Stimulated activated CD8-positive, alpha-beta memory T cell treated with anti-CD3 and anti-CD28 coated beads, Interleukin-7, amount 100 ng/mL, for 48 hours (primary cell): Measurements from ENCODE around the gene COX6A2.
A peak's percentile ranks its signal among the peaks of the same experiment; 100 is the strongest.

ENCODE experiments used
- DNase-seq, 2 donors: peaks; one replicate each; pipeline ENCODE4 v3.0.0-alpha.2; 2020; ENCODE audit warnings: low read depth in 1 of 2; ENCODE audit errors: extremely low read depth in 1 of 2

The COX6A2 gene

DNA sequence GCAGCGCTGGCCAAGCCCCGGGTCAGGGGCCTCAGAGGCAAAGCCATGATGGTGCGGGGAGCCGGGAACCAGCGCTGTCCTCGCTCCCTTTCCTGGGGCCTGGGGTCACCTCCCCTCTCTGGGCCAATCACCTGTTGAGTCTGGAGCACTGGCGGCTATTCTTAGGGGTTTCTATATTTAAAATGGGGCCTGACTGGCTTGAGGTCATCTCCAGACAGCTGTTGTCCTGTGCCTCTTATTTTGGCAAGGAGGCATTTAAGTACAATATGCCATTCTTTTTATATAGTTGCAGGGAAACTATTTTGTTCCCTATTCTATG, at the start of gene COX6A2:
COX6A2 (minus strand) TSS at position 82 of the 319 bp plus-strand sequence; CDS start at position 47, 35 bp downstream.
- DNase-seq, result no peak

DNA sequence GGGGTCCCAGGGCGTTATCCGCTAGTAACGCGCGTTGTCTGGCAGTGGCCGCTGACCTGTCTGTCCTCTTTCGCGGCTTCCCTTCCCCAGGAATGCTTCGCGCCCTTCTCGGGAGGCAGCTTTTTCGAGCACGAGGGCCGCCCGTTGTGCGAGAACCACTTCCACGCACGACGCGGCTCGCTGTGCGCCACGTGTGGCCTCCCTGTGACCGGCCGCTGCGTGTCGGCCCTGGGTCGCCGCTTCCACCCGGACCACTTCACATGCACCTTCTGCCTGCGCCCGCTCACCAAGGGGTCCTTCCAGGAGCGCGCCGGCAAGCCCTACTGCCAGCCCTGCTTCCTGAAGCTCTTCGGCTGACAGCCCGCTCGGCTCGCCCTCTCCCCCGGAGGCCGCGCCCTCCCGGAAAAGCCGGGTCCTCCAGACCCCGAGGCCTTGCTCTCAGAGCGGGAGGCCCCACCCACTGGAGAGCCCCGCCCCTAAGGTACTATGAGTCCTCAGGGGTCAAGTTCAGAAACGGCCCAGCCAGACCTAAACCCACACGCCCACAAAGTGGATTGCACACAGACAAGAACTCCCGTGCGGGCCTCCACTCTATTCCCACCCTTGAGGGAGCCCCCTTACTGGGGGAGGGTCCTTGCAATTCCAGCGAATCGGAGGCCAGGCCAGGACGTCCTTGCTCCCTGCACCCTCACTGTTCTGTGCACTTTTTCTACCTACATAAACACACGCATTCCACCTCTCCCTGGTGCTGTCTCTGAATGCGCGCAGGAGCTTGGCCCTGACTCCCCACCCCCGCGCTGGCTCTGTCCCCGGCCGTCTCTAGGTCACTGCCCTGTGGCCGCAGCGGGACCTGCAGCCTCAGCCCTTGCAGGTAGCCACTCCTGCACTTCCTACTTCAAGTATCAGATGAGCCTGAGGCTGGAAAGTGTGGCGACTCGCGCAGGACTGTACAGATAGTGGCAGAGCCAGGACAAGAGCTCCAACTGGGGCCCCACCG, 49.4 kb upstream of the COX6A2 start:
- DNase-seq, result peak in 1 of 2 donors; percentile 37

DNA sequence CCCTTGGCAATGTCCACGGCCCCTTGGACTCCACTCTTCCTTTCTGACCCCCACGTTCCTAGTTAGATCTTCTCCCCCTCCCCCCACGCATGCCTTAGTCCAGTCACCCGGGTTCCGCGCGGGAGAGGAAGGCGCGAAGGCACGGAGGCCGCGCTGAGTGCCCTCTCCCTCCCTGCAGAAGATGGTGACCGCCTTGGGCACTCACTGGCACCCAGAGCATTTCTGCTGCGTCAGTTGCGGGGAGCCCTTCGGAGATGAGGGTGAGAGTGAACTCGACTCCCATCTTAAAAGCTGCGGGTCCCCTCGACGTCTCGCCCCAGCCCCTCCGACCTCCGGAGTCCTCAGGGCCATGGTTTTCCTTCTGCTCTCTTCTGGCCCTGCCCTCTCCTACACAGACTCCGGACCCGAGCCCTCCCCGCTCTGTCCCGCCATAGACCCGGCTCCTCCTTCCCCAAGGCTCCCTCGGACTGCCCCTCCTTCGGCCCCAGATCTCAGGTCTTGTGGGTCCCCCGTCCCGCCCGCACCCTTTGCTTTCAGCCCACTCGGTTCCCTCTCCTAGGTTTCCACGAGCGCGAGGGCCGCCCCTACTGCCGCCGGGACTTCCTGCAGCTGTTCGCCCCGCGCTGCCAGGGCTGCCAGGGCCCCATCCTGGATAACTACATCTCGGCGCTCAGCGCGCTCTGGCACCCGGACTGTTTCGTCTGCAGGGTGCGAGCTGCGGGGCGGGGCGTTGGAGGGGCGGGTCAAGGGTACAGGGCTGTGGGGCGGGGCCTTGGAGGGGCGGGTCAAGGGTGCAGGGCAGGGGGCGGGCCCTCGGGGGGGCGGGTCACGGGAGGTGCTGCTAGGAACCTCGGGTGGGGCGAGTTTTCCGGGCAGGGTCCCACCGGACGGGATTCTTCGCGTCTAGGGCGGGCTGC, 48.4 kb upstream of the COX6A2 start:
- peak; percentile 44 to 83 for DNase-seq

GRCh38 chr16:31475946-31476302, 47.8 kb upstream of the COX6A2 start:
- no peak for DNase-seq

GRCh38 chr16:31474773-31475738, 46.9 kb upstream of the COX6A2 start:
- no peak for DNase-seq

DNA sequence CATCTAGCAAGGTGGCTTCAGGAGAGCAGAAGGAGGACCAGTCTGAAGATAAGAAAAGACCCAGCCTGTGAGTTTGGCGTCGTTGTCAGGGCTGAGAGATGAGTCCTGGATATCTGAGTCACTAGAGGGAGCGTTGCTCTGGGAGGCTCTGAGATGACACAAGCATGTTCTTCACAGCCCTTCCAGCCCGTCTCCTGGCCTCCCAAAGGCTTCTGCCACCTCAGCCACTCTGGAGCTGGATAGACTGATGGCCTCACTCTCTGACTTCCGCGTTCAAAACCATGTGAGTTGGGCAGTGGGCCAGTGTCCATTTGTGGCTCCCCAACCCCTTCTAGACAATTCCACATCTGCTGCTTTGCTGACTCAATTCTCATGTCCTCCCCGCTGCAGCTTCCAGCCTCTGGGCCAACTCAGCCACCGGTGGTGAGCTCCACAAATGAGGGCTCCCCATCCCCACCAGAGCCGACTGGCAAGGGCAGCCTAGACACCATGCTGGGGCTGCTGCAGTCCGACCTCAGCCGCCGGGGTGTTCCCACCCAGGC, 46.1 kb upstream of the COX6A2 start:
- DNase-seq, result no peak

DNA sequence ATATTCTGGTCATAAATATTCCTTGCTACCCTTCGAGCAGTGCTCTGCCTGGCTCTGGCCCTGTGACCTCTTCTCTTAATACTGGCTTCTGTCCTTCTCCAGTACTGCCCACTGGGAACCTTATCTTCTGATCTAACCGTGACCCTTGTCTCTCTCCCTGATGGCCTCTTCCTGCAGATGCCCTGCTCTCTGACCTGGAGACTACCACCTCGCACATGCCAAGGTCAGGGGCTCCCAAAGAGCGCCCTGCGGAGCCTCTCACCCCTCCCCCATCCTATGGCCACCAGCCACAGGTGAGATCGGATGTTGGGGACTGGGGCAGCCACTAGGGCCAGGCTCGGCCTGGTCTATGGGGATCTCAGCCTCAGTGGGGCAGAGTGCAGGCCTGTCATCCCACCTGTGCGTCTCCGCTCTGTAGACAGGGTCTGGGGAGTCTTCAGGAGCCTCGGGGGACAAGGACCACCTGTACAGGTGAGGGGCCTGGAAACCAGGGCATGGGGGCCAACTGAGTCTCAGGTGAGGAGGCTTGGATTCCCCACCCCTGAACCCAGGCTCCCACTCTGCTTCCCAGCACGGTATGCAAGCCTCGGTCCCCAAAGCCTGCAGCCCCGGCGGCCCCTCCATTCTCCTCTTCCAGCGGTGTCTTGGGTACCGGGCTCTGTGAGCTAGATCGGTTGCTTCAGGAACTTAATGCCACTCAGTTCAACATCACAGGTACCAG, 45.3 kb upstream of the COX6A2 start:
- DNase-seq, result no peak

GRCh38 chr16:31472709-31473203, 44.6 kb upstream of the COX6A2 start:
- DNase-seq, result peak in 1 of 2 donors; percentile 37

- no peak for DNase-seq
These were observed 43.9 kb upstream of the COX6A2 start, which contains the start of gene TGFB1I1 for GRCh38 chr16:31471875-31472708. Gene TGFB1I1, plus strand, starts transcription at chr16:31472152. Its CDS starts 37 bp downstream, at chr16:31472189.

- DNase-seq, result no peak
These were observed 43.2 kb upstream of the COX6A2 start for GRCh38 chr16:31471241-31471874.

- no peak for DNase-seq
These were observed 42.5 kb upstream of the COX6A2 start for GRCh38 chr16:31470615-31471014.

DNA sequence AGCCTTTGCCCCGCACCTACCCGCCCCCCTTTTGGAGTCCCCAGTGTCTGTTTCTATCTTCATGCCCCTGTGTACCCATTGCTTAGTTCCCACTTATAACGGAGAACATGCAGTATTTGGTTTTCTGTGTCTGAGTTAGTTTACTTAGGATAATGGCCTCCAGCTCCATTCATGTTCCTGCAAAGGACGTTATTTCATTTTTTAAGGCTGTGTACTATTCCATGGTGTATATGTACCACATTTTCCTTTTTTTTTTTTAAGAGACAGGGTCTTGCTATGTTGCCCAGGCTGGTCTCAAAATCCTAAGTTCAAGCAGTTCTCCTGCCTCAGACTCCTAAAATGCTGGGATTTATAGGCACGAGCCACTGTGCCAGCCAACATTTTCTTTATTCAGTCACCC, 39.7 kb upstream of the COX6A2 start:
- DNase-seq, result no peak

GRCh38 chr16:31467151-31467773, 39.1 kb upstream of the COX6A2 start:
- DNase-seq, result no peak

DNA sequence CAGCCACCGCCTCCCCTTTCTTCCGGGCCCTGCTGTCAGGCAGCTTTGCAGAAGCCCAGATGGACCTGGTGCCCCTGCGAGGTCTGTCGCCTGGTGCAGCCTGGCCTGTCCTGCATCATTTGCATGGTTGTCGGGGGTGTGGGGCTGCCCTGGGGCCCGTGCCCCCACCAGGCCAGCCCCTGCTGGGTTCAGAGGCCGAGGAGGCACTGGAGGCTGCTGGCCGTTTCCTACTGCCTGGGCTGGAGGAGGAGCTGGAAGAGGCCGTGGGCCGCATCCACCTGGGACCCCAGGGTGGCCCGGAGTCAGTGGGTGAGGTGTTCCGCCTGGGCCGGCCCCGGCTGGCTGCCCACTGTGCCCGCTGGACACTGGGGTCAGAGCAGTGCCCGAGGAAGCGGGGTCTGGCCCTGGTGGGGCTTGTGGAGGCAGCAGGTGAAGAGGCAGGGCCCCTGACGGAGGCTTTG, 38.3 kb upstream of the COX6A2 start:
- no peak for DNase-seq

GRCh38 chr16:31465788-31466370, 37.7 kb upstream of the COX6A2 start:
- no peak for DNase-seq

DNA sequence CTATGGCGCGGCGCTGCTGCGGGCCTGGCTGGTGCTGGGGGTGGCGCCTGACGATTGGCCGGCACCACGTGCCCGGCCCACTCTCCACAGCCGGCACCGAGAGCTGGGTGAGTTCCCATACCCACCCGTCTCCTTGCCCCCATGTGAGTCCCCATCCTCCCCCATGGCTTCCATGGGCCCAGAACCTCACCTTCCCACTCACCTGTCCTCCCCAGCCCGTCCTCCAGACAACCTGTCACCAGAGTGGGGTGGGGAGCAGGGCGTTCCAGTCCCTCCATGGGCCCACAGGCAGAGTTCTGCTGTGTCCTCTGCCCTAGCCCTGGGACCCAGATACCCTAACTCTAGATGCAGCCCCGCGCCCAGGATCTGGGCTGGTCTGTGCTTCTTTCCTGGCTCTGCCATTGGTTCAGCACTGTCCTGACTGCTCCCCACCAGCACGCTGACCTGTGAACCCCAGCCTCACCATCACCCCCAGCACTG, 36.7 kb upstream of the COX6A2 start:
- no peak for DNase-seq

GRCh38 chr16:31464348-31464769, 36.2 kb upstream of the COX6A2 start:
- DNase-seq, result no peak
